CD4-positive, alpha-beta T cell (primary cell): Measurements from ENCODE around the gene TIAM1. TPM values are rescaled to one million over a fixed set of nuclear protein-coding genes. Genes with fewer than 3 reads are reported as not detected.

ENCODE experiments used
- ATAC-seq: fragments of 200-7000 bp; cut with Tn5 transposase; one replicate; pipeline ENCODE4 v1.10.0; 2022; ENCODE audit warnings: mild to moderate bottlenecking; ENCODE audit not compliant: poor library complexity
- CTCF ChIA-PET: fragments of 350-600 bp; sonication (Branson Sonifier 250); formaldehyde crosslinking; loops from one replicate; lab custom pipeline; 2021; ENCODE audit warnings: antibody characterized with exemption, inconsistent platforms; lab: Charles Lee
- POLR2A ChIA-PET: fragments of 350-600 bp; sonication (Branson Sonifier 250); formaldehyde crosslinking; loops from one replicate; lab custom pipeline; 2021; ENCODE audit warnings: antibody characterized with exemption, inconsistent platforms; lab: Charles Lee
- DNase-seq, 14 experiments: peaks; one replicate each; pipeline ENCODE4 v3.0.0-alpha.2; 2013 to 2020; ENCODE audit warnings: mixed read lengths in 2 of 14
- H3K27ac ChIP-seq, 2 donors: one replicate each; pipeline versions ENCODE4 v1.5.1 to v1.7.0; 2013; ENCODE audit warnings: low read length in 2 of 2, low read depth in 1 of 2, mild to moderate bottlenecking in 1 of 2
- H3K27me3 ChIP-seq, 2 experiments: 1 replicate in 1 of 2; 2 replicates in 1 of 2; pipeline versions ENCODE4 v1.6.1 to v1.7.0; 2013; ENCODE audit warnings: low read length in 2 of 2, control low read depth in 1 of 2, mild to moderate bottlenecking in 1 of 2, moderate library complexity in 1 of 2; ENCODE audit not compliant: insufficient read depth in 2 of 2, control insufficient read depth in 1 of 2
- H3K36me3 ChIP-seq: one replicate; pipeline ENCODE4 v1.6.1; 2013; ENCODE audit warnings: low read length, control low read depth; ENCODE audit not compliant: insufficient read depth
- H3K4me1 ChIP-seq: one replicate; pipeline ENCODE4 v1.6.1; 2013; ENCODE audit warnings: low read length, control low read depth; ENCODE audit not compliant: insufficient read depth
- H3K4me3 ChIP-seq: one replicate; pipeline ENCODE4 v1.5.1; 2013; ENCODE audit warnings: mild to moderate bottlenecking, low read length, moderate library complexity
- H3K9me3 ChIP-seq, 2 experiments: 1 replicate in 1 of 2; 2 replicates in 1 of 2; pipeline versions ENCODE4 v1.6.1 to v1.7.0; 2013; ENCODE audit warnings: low read length in 2 of 2, mild to moderate bottlenecking in 2 of 2, control low read depth in 1 of 2, moderate library complexity in 1 of 2; ENCODE audit not compliant: control insufficient read depth in 1 of 2, insufficient read depth in 1 of 2
- H3K27ac Mint-ChIP-seq: one replicate; pipeline ENCODE4 v1.8.0; 2020; ENCODE audit warnings: mixed read lengths
- H3K27me3 Mint-ChIP-seq: one replicate; pipeline ENCODE4 v1.8.0; 2021; ENCODE audit warnings: mixed read lengths
- H3K36me3 Mint-ChIP-seq: one replicate; pipeline ENCODE4 v1.8.0; 2021; ENCODE audit warnings: low read depth, mixed read lengths
- H3K4me1 Mint-ChIP-seq: one replicate; pipeline ENCODE4 v1.8.0; 2021; ENCODE audit warnings: low read depth, mixed read lengths
- H3K4me3 Mint-ChIP-seq: one replicate; pipeline ENCODE4 v1.8.0; 2020; ENCODE audit warnings: mild to moderate bottlenecking, mixed read lengths
- H3K9me3 Mint-ChIP-seq: one replicate; pipeline ENCODE4 v1.8.0; 2020; ENCODE audit warnings: mixed read lengths
- intact Hi-C, 2 experiments: fragments of 100-400 bp; cut with DNase I in 1 of 2; cut with micrococcal nuclease in 1 of 2; formaldehyde crosslinking; loops; one replicate each; pipeline versions ENCODE4 v1.15.1 to v1.9.0; 2023 to 2025; cut with DNase I, micrococcal nuclease
- total RNA-seq, 174 experiments: library from RNA in 2 of 174; stranded (reverse) in 2 of 174; gene quantifications; one replicate each; pipeline ENCODE4 v1.2.3 and lab custom pipeline; 2021 to 2026
- TF ChIP-seq, protein P1 (sequence below): fragments of 200-600 bp; IDR thresholded peaks from one replicate; pipeline ENCODE4 v1.8.0; 2022; ENCODE audit warnings: antibody characterized with exemption, mild to moderate bottlenecking

Gene TIAM1
- total RNA-seq, 2 experiments from 2014 or later = 39.6 to 39.8 TPM

DNA sequence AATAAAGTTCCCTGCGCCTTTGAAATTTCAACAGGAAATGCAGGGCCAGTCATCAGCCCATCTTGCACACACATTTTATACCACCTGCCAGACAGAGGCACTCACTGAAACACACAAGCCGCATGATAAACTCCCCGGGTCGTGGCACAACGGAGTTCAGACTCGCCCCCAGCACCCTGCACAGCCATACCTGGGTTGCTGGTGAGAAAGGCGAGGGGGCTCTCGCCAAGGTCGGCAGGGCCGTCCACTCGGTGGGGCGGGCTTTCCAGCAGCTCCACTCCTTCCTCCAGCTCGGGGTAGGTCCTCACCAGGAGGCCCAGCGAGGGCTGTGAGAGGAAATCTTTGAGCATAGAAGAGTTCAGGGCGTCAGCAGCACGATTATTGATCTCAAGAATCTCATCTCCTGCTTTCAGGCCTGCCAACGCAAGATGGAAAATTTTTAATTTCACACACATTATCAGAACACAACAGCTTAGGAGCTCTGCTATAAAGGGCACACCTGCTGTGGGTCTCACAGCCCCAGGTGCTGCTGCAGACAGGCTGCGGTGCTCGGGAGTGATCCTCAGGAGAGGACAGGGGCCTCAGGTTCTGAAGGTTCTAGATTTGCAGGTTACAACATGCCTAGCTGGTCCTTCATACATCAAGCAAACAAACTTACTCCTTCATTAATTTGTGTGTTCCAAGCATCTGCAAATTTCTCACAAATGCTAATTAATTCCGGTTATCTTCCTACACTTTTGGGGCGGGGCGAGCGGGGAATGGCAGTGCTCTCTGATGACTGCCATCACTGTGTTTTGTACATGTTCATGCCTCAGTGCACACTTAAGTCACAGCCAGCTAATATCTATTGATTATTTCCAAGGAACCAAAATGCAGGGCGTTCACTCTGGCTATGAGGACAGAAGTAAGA is 161.6 kb downstream of the TIAM1 start:
- Histone ChIP-seq H3K36me3 (peaks cover 2% of the 10 kb centered on the region), H3K4me1 (peaks cover 80% of the 10 kb centered on the region), H3K4me3 (peak overlapping the region; percentile 46), H3K27ac (peak overlapping the region; percentile 79 to 89), H3K9me3 (no peaks in the 10 kb centered on the region), H3K27me3 (no peaks in the 10 kb centered on the region)
- Mint-ChIP-seq H3K4me3 (peak overlapping the region; percentile 91), H3K9me3 (no peaks in the 10 kb centered on the region), H3K27ac (peak overlapping the region; percentile 99), H3K36me3 (peaks cover 56% of the 10 kb centered on the region), H3K27me3 (no peaks in the 10 kb centered on the region), H3K4me1 (peaks cover 75% of the 10 kb centered on the region)
- DNase-seq (peak; percentile 51 to 80 (median 64)), ATAC-seq (peak; percentile 56)
- TF ChIP-seq, protein P1, sequence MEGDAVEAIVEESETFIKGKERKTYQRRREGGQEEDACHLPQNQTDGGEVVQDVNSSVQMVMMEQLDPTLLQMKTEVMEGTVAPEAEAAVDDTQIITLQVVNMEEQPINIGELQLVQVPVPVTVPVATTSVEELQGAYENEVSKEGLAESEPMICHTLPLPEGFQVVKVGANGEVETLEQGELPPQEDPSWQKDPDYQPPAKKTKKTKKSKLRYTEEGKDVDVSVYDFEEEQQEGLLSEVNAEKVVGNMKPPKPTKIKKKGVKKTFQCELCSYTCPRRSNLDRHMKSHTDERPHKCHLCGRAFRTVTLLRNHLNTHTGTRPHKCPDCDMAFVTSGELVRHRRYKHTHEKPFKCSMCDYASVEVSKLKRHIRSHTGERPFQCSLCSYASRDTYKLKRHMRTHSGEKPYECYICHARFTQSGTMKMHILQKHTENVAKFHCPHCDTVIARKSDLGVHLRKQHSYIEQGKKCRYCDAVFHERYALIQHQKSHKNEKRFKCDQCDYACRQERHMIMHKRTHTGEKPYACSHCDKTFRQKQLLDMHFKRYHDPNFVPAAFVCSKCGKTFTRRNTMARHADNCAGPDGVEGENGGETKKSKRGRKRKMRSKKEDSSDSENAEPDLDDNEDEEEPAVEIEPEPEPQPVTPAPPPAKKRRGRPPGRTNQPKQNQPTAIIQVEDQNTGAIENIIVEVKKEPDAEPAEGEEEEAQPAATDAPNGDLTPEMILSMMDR = no peak
- POLR2A ChIA-PET = interaction anchor here (0.8 to 3.4 kb wide), 18 partner anchors 9 to 1733 kb away, joined by 3 to 54 read pairs (median 4); no protein-coding TSS in a partner anchor
- intact Hi-C loops = loop anchor here (1.0 to 5.0 kb wide), 3 partner anchors 49 to 375 kb away; no protein-coding TSS in a partner anchor
- CTCF ChIA-PET = interaction anchor here (0.6 to 2.5 kb wide), 10 partner anchors 9 to 377 kb away, joined by 3 to 18 read pairs (median 3); no protein-coding TSS in a partner anchor

DNA sequence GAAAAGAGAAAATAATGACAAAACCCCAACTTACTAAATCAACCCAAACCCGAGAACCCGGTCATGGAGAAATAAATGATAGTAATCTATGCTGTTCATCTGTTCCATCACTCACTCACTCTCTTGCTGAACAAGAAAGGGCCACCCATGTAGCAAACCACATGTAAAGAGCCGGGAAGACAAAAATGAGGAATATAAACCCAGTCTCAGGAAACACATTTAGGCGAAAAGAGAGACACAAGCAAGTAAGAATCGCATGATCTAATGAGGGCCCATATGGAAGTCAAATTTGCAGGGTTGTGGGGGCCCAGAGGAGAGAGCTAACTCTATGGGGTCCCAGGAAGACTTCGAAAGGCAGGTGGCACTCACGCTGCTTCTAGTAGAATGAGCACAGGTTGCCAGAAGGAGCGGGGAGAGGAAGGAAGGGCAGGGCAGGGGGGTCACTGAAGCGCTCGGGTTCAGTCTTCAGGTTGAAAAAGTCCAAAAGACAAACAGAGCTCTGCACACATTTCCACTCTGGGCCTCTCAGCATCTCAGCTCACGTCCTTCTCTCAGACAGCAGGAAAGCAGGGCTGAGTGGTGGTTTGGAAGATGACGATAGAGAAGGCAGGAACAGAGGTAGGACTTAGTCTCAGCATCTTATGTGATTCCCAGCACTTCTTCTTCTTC is 162.8 kb downstream of the TIAM1 start:
- Histone ChIP-seq H3K4me1 (peaks cover 85% of the 10 kb centered on the region), H3K9me3 (no peaks in the 10 kb centered on the region), H3K27me3 (no peaks in the 10 kb centered on the region), H3K36me3 (peaks cover 3% of the 10 kb centered on the region), H3K27ac (peak overlapping the region; percentile 39 to 89), H3K4me3 (peak overlapping the region; percentile 46)
- DNase-seq (peak in 11 of 14 experiments; percentile 42 to 75 (median 56)), ATAC-seq (peak; percentile 61)
- POLR2A ChIA-PET = interaction anchor here (0.6 to 3.4 kb wide), 22 partner anchors 8 to 1548 kb away, joined by 3 to 54 read pairs (median 3); no protein-coding TSS in a partner anchor
- H3K4me3 Mint-ChIP-seq = peak overlapping the region; percentile 89
- H3K36me3 Mint-ChIP-seq = peaks cover 60% of the 10 kb centered on the region
- peaks cover 78% of the 10 kb centered on the region for H3K4me1 Mint-ChIP-seq
- peak overlapping the region; percentile 99 for H3K27ac Mint-ChIP-seq
- CTCF ChIA-PET = interaction anchor here (0.6 to 2.5 kb wide), 18 partner anchors 10 to 378 kb away, joined by 3 to 18 read pairs (median 4); no protein-coding TSS in a partner anchor
- H3K27me3 Mint-ChIP-seq = no peaks in the 10 kb centered on the region
- H3K9me3 Mint-ChIP-seq = no peaks in the 10 kb centered on the region
- intact Hi-C loops = loop anchor here (2.0 to 5.0 kb wide), 3 partner anchors 48 to 376 kb away; no protein-coding TSS in a partner anchor
- TF ChIP-seq, protein P1 = no peak
